HCT116 (cell line): ENCODE measurements around the gene LPO. TPM values are rescaled to one million over a fixed set of nuclear protein-coding genes. Genes with fewer than 3 reads are reported as not detected.

Source experiments
- ATAC-seq: fragments of 200-7000 bp; cut with Tn5 transposase; 2 replicates; pipeline ENCODE4 v1.9.1; 2020; ENCODE audit warnings: mild to moderate bottlenecking, moderate library complexity
- BruUV-seq: library from RNA; stranded (reverse); fragments of 400-500 nt; replicated peaks from 2 replicates; lab custom pipeline; 2021; lab: Mats Ljungman, UMichigan
- CTCF ChIA-PET: fragments of 300-600 bp; sonication (Branson Sonifier 250); formaldehyde crosslinking; loops from one replicate; lab custom pipeline; 2021; ENCODE audit warnings: antibody characterized with exemption; lab: Charles Lee
- POLR2A ChIA-PET: fragments of 300-600, 350-600 bp; sonication (Branson Sonifier 250); formaldehyde crosslinking; loops from one replicate; lab custom pipeline; 2021; ENCODE audit warnings: antibody characterized with exemption; lab: Charles Lee
- RAD21 ChIA-PET, 2 experiments: fragments of 300-600 bp; sonication (Branson Sonifier 250); formaldehyde crosslinking; loops; one replicate each; lab custom pipeline; 2023; ENCODE audit warnings: low total read pairs in 2 of 2; ENCODE audit not compliant: uncharacterized antibody in 2 of 2, unreplicated experiment in 2 of 2, low non-redundant PET in 1 of 2; lab: Charles Lee
- DNase-seq: peaks from one replicate; pipeline ENCODE4 v3.0.0-alpha.2; 2010; ENCODE audit warnings: low read depth, low spot score
- H2AFZ ChIP-seq: fragments of 200-600 bp; shearing (Covaris generic), sonication (generic); 2 replicates; pipeline ENCODE4 v1.6.1; 2017; ENCODE audit warnings: low read depth, mixed run types, mixed read lengths, antibody characterized with exemption, low read length; ENCODE audit not compliant: poor library complexity, severe bottlenecking
- H3K27ac ChIP-seq: 2 replicates; pipeline ENCODE4 v1.5.1; 2012; ENCODE audit warnings: low read depth, low read length
- H3K27me3 ChIP-seq: fragments of 200-600 bp; sonication (generic); 2 replicates; pipeline ENCODE4 v1.6.1; 2016; ENCODE audit warnings: mixed run types, low read length, mixed read lengths; ENCODE audit not compliant: insufficient read depth
- H3K36me3 ChIP-seq, 2 experiments: fragments of 200-500 bp in 1 of 2; fragments of 200-600 bp in 1 of 2; sonication (Bioruptor generic) in 1 of 2; sonication (generic) in 1 of 2; 2 replicates each; pipeline versions ENCODE4 v1.5.1 to v1.6.1; 2014 to 2016; ENCODE audit warnings: low read length in 2 of 2, inconsistent platforms in 1 of 2, mixed read lengths in 1 of 2, mixed run types in 1 of 2; ENCODE audit not compliant: insufficient read depth in 2 of 2, control insufficient read depth in 1 of 2
- H3K4me1 ChIP-seq, 2 experiments: fragments of 200-600 bp in 1 of 2; sonication (generic) in 1 of 2; 2 replicates each; pipeline versions ENCODE4 v1.5.1 to v1.6.1; 2012 to 2017; ENCODE audit warnings: low read length in 2 of 2, inconsistent platforms in 1 of 2, mild to moderate bottlenecking in 1 of 2, mixed read lengths in 1 of 2, mixed run types in 1 of 2, moderate library complexity in 1 of 2; ENCODE audit not compliant: insufficient read depth in 2 of 2, control insufficient read depth in 1 of 2
- H3K4me2 ChIP-seq: fragments of 200-600 bp; sonication (generic); 2 replicates; pipeline ENCODE4 v1.6.1; 2017; ENCODE audit warnings: mixed run types, low read length, mixed read lengths
- H3K4me3 ChIP-seq, 2 experiments: fragments of 200-600 bp in 1 of 2; sonication (generic) in 1 of 2; replicated peaks in 1 of 2; 2 replicates each; pipeline ENCODE4 v1.5.1; 2011 to 2016; ENCODE audit warnings: low read length in 2 of 2, control low read depth in 1 of 2, low read depth in 1 of 2, mild to moderate bottlenecking in 1 of 2, mixed read lengths in 1 of 2, mixed run types in 1 of 2
- H3K79me2 ChIP-seq: fragments of 200-600 bp; sonication (generic); 2 replicates; pipeline ENCODE4 v1.6.1; 2017; ENCODE audit warnings: mild to moderate bottlenecking, mixed run types, low read length, moderate library complexity, mixed read lengths; ENCODE audit not compliant: insufficient read depth
- H3K9ac ChIP-seq: fragments of 200-600 bp; sonication (generic); 2 replicates; pipeline ENCODE4 v1.6.1; 2016; ENCODE audit warnings: low read length, mixed read lengths
- H3K9me2 ChIP-seq: fragments of 200-600 bp; sonication (generic), shearing (Covaris generic); 2 replicates; pipeline ENCODE4 v1.6.1; 2017; ENCODE audit warnings: mixed run types, mild to moderate bottlenecking, moderate library complexity; ENCODE audit not compliant: insufficient read depth
- H3K9me3 ChIP-seq, 2 experiments: fragments of 200-500 bp in 1 of 2; fragments of 200-600 bp in 1 of 2; sonication (Bioruptor generic) in 1 of 2; sonication (generic) in 1 of 2; 2 replicates each; pipeline ENCODE4 v1.6.1; 2014 to 2017; ENCODE audit warnings: low read length in 2 of 2, mixed read lengths in 2 of 2, inconsistent platforms in 1 of 2, low read depth in 1 of 2, mild to moderate bottlenecking in 1 of 2, mixed run types in 1 of 2, moderate library complexity in 1 of 2; ENCODE audit not compliant: control insufficient read depth in 1 of 2, insufficient read depth in 1 of 2
- H4K20me1 ChIP-seq: fragments of 200-600 bp; sonication (generic), shearing (Covaris generic); 2 replicates; pipeline ENCODE4 v1.6.1; 2017; ENCODE audit warnings: mixed run types, mild to moderate bottlenecking, moderate library complexity; ENCODE audit not compliant: insufficient read depth
- ATF3 ChIP-seq: IDR thresholded peaks from 2 replicates; pipeline ENCODE4 v1.6.1; 2012
- CEBPB ChIP-seq: IDR thresholded peaks from 2 replicates; pipeline ENCODE4 v1.6.1; 2012; ENCODE audit warnings: low read depth
- CTCF ChIP-seq, 3 experiments: fragments of 200-600 bp in 1 of 3; sonication (generic) in 1 of 3; IDR thresholded peaks in 2 of 3; conservative IDR thresholded peaks in 1 of 3; 2 replicates each; pipeline ENCODE4 v1.5.1; 2012 to 2017; ENCODE audit warnings: low read depth in 2 of 3, low read length in 2 of 3, antibody characterized with exemption in 1 of 3, borderline replicate concordance in 1 of 3, control low read depth in 1 of 3, mild to moderate bottlenecking in 1 of 3, mixed read lengths in 1 of 3, mixed run types in 1 of 3, moderate library complexity in 1 of 3; ENCODE audit not compliant: insufficient read depth in 1 of 3
- EGR1 ChIP-seq: IDR thresholded peaks from 2 replicates; pipeline ENCODE4 v1.6.1; 2012; ENCODE audit warnings: low read depth
- EZH2phosphoT487 ChIP-seq: fragments of 200-600 bp; IDR thresholded peaks from 2 replicates; pipeline ENCODE4 v1.6.1; 2018; ENCODE audit warnings: antibody characterized with exemption, borderline replicate concordance
- FOSL1 ChIP-seq: IDR thresholded peaks from 2 replicates; pipeline ENCODE4 v1.6.1; 2012; ENCODE audit warnings: low read depth
- JUND ChIP-seq: IDR thresholded peaks from 2 replicates; pipeline ENCODE4 v1.6.1; 2012
- POLR2A ChIP-seq: IDR thresholded peaks from 2 replicates; pipeline ENCODE4 v1.7.0; 2011; ENCODE audit warnings: borderline replicate concordance; ENCODE audit not compliant: insufficient read depth, insufficient read length; ENCODE audit errors: extremely low read depth
- POLR2AphosphoS5 ChIP-seq: IDR thresholded peaks from 2 replicates; pipeline ENCODE4 v1.6.1; 2011; ENCODE audit warnings: mild to moderate bottlenecking, low read depth, low read length, moderate library complexity
- REST ChIP-seq: IDR thresholded peaks from 2 replicates; pipeline ENCODE4 v1.6.1; 2012; ENCODE audit warnings: low read depth
- TCF7L2 ChIP-seq: IDR thresholded peaks from 2 replicates; pipeline ENCODE4 v1.7.0; 2011; ENCODE audit warnings: borderline replicate concordance, inconsistent platforms; ENCODE audit not compliant: insufficient read depth, insufficient read length; ENCODE audit errors: extremely low read depth
- YY1 ChIP-seq: IDR thresholded peaks from 2 replicates; pipeline ENCODE4 v1.6.1; 2011; ENCODE audit warnings: low read length, low read depth, moderate library complexity, mild to moderate bottlenecking; ENCODE audit not compliant: insufficient replicate concordance; ENCODE audit errors: extremely low read depth
- ZBTB33 ChIP-seq: IDR thresholded peaks from 2 replicates; pipeline ENCODE4 v1.6.1; 2011; ENCODE audit warnings: mild to moderate bottlenecking, low read length, moderate library complexity; ENCODE audit not compliant: insufficient replicate concordance; ENCODE audit errors: extremely low read depth
- ZNF274 ChIP-seq: fragments of 200-500 bp; sonication (Bioruptor generic); IDR thresholded peaks from 2 replicates; pipeline ENCODE4 v1.6.1; 2014; ENCODE audit warnings: mild to moderate bottlenecking, low read depth, low read length, inconsistent platforms
- intact Hi-C: fragments of 100-400 bp; cut with micrococcal nuclease; formaldehyde crosslinking; loops from 2 replicates; pipeline ENCODE4 v1.10.0; 2022
- total RNA-seq: library from RNA; stranded (reverse); gene quantifications from one replicate; pipeline ENCODE4 v1.2.1, GENCODE V29; 2021; ENCODE audit not compliant: unreplicated experiment

Gene LPO
- total RNA-seq, 1 experiment from 2014 or later = not detected

GRCh38 chr17:58294034-58294433 is 55.6 kb downstream of the LPO start:
- Histone ChIP-seq H3K9ac (no peak overlapping the region), H2AFZ (no peak overlapping the region), H3K27me3 (no peaks in the 10 kb centered on the region), H3K9me2 (no peaks in the 10 kb centered on the region), H3K4me1 (0 out of 4 replicates have a peak, but pooled peaks cover 0 to 3% of the 10 kb centered on the region in 2 experiments), H3K36me3 (no peaks in the 10 kb centered on the region), H3K4me3 (no peak overlapping the region), H3K4me2 (no peak overlapping the region), H3K79me2 (no peaks in the 10 kb centered on the region), H3K9me3 (no peaks in the 10 kb centered on the region), H4K20me1 (no peaks in the 10 kb centered on the region), H3K27ac (no peak overlapping the region)
- intact Hi-C loops = no loop called here
- no peak for DNase-seq
- POLR2A ChIA-PET = no interaction called here
- ATAC-seq = no peak
- RAD21 ChIA-PET = no interaction called here
- no TSS peak for BruUV-seq
- TF ChIP-seq POLR2AphosphoS5 (no peak), ZBTB33 (no peak), REST (no peak), POLR2A (no peak), ATF3 (no peak), CTCF (IDR thresholded peaks at IDR 0.05 in 2 of 3, conservative IDR thresholded peaks at IDR 0.05 in 1 of 3; ENCODE audit: borderline replicate concordance in 1 of 3, insufficient read depth in 1 of 3, low read depth in 2 of 3, low read length in 2 of 3) (no peak), ZNF274 (no peak), TCF7L2 (no peak), EZH2phosphoT487 (no peak), FOSL1 (no peak), EGR1 (no peak), JUND (no peak), CEBPB (no peak), YY1 (no peak)
- CTCF ChIA-PET = no interaction called here
